Body of pancreas (tissue), 4 donors: ENCODE results near the gene AP1S1.
"Not testable (repeated sequence)": the region's sequence is repeated elsewhere in the genome, so short reads cannot be mapped to it uniquely, and the experiment has no call there.

Source experiments
- POLR2A ChIP-seq, 3 donors: fragments of 450-650 bp; IDR thresholded peaks; one replicate each; pipeline ENCODE4 v1.6.1; 2016; ENCODE audit warnings: antibody characterized with exemption in 3 of 3, mild to moderate bottlenecking in 2 of 3
- TF ChIP-seq, protein P1 (sequence below), 7 experiments: fragments of 450-650 bp in 4 of 7; fragments of 200-600 bp in 3 of 7; sonication (generic) in 3 of 7; IDR thresholded peaks; one replicate each; pipeline ENCODE4 v1.5.1; 2016 to 2019; ENCODE audit warnings: antibody characterized with exemption in 7 of 7

GRCh38 chr7:101121631-101121990, 32.7 kb upstream of the AP1S1 start:
- not testable (repeated sequence) for TF ChIP-seq POLR2A (IDR thresholded peaks at IDR 0.05)
- TF ChIP-seq, protein P1, sequence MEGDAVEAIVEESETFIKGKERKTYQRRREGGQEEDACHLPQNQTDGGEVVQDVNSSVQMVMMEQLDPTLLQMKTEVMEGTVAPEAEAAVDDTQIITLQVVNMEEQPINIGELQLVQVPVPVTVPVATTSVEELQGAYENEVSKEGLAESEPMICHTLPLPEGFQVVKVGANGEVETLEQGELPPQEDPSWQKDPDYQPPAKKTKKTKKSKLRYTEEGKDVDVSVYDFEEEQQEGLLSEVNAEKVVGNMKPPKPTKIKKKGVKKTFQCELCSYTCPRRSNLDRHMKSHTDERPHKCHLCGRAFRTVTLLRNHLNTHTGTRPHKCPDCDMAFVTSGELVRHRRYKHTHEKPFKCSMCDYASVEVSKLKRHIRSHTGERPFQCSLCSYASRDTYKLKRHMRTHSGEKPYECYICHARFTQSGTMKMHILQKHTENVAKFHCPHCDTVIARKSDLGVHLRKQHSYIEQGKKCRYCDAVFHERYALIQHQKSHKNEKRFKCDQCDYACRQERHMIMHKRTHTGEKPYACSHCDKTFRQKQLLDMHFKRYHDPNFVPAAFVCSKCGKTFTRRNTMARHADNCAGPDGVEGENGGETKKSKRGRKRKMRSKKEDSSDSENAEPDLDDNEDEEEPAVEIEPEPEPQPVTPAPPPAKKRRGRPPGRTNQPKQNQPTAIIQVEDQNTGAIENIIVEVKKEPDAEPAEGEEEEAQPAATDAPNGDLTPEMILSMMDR (IDR thresholded peaks at IDR 0.05): not testable (repeated sequence)
